ENCODE results near the gene NLGN1.
"Not testable (repeated sequence)": the region's sequence is repeated elsewhere in the genome, so short reads cannot be mapped to it uniquely, and the experiment has no call there.

NLGN1 gene

GRCh38 chr3:174220775-174221554, 823.4 kb downstream of the NLGN1 start:
- DNase-seq (ENCODE audit: low spot score) = no peak

GRCh38 chr3:174223042-174223441, 825.5 kb downstream of the NLGN1 start:
- DNase-seq (ENCODE audit: low spot score) = no peak

GRCh38 chr3:174223626-174224025, 826.1 kb downstream of the NLGN1 start:
- no peak for DNase-seq (ENCODE audit: low spot score)

GRCh38 chr3:174229916-174230315, 832.4 kb downstream of the NLGN1 start:
- no peak for DNase-seq (ENCODE audit: low spot score)

GRCh38 chr3:174232028-174232657, 834.6 kb downstream of the NLGN1 start:
- not testable (repeated sequence) for DNase-seq (ENCODE audit: low spot score)

GRCh38 chr3:174232658-174233429, 835.3 kb downstream of the NLGN1 start:
- no peak for DNase-seq (ENCODE audit: low spot score)

- no peak for DNase-seq (ENCODE audit: low spot score)
These were observed 836.0 kb downstream of the NLGN1 start for GRCh38 chr3:174233511-174233910.

- no peak for DNase-seq (ENCODE audit: low spot score)
These were observed 844.9 kb downstream of the NLGN1 start for GRCh38 chr3:174242311-174243041.

- DNase-seq (ENCODE audit: low spot score) = no peak
These were observed 845.6 kb downstream of the NLGN1 start for GRCh38 chr3:174243171-174243570.

GRCh38 chr3:174247687-174248152, 850.2 kb downstream of the NLGN1 start:
- no peak for DNase-seq (ENCODE audit: low spot score)

- no peak for DNase-seq (ENCODE audit: low spot score)
These were observed 854.1 kb downstream of the NLGN1 start for GRCh38 chr3:174251681-174252080.

GRCh38 chr3:174253196-174253823, 855.8 kb downstream of the NLGN1 start:
- DNase-seq (ENCODE audit: low spot score) = no peak

GRCh38 chr3:174253940-174254339, 856.4 kb downstream of the NLGN1 start:
- DNase-seq (ENCODE audit: low spot score) = no peak

- DNase-seq (ENCODE audit: low spot score) = no peak
These were observed 857.9 kb downstream of the NLGN1 start for GRCh38 chr3:174255454-174255853.

GRCh38 chr3:174266476-174266875, 868.9 kb downstream of the NLGN1 start:
- no peak for DNase-seq (ENCODE audit: low spot score)

- peak; percentile 29 for DNase-seq (ENCODE audit: low spot score)
These were observed 870.5 kb downstream of the NLGN1 start for GRCh38 chr3:174268061-174268460.

- no peak for DNase-seq (ENCODE audit: low spot score)
These were observed 871.0 kb downstream of the NLGN1 start for GRCh38 chr3:174268586-174268985.

- no peak for DNase-seq (ENCODE audit: low spot score)
These were observed 873.3 kb downstream of the NLGN1 start for GRCh38 chr3:174270841-174271240.

GRCh38 chr3:174275336-174275735, 877.8 kb downstream of the NLGN1 start:
- no peak for DNase-seq (ENCODE audit: low spot score)

- DNase-seq (ENCODE audit: low spot score) = no peak
These were observed 879.3 kb downstream of the NLGN1 start for GRCh38 chr3:174276826-174277225.

GRCh38 chr3:174278094-174278493, 880.5 kb downstream of the NLGN1 start:
- DNase-seq (ENCODE audit: low spot score) = no peak

GRCh38 chr3:174280186-174280585, 882.6 kb downstream of the NLGN1 start:
- DNase-seq (ENCODE audit: low spot score) = no peak

Data from COLO829 (cell line).